Adrenal gland (tissue), 5 donors: ENCODE results near the gene FYB1.

Source experiments
- POLR2A ChIP-seq, 2 donors: fragments of 450-650 bp; IDR thresholded peaks; one replicate each; pipeline ENCODE4 v1.6.1; 2017; ENCODE audit warnings: antibody characterized with exemption in 2 of 2, mild to moderate bottlenecking in 2 of 2, moderate library complexity in 1 of 2
- TF ChIP-seq, protein P1 (sequence below), 6 experiments: fragments of 450-650 bp in 4 of 6; fragments of 200-600 bp in 2 of 6; sonication (generic) in 1 of 6; IDR thresholded peaks; 1 replicate in 5 of 6; 2 replicates in 1 of 6; pipeline versions ENCODE4 v1.5.1 to v1.8.0; 2016 to 2021; ENCODE audit warnings: antibody characterized with exemption in 6 of 6, mild to moderate bottlenecking in 2 of 6, moderate library complexity in 1 of 6
- donor health status: DM: no; HTN: no; CAD: no.

DNA sequence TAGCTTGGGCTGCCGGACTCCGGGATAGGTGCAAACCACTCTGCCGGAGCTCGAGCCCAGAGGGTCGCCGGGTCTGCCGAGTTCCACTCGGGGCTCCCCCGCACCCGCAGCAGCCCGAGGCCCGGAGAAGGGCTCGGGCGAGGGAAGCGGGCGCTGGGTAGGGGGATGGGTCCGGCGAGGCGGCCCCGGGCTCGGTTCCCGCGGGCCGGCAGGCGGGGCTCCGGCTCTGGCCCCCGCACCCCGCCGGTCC lies 145.7 kb downstream of the FYB1 start:
- TF ChIP-seq, protein P1, sequence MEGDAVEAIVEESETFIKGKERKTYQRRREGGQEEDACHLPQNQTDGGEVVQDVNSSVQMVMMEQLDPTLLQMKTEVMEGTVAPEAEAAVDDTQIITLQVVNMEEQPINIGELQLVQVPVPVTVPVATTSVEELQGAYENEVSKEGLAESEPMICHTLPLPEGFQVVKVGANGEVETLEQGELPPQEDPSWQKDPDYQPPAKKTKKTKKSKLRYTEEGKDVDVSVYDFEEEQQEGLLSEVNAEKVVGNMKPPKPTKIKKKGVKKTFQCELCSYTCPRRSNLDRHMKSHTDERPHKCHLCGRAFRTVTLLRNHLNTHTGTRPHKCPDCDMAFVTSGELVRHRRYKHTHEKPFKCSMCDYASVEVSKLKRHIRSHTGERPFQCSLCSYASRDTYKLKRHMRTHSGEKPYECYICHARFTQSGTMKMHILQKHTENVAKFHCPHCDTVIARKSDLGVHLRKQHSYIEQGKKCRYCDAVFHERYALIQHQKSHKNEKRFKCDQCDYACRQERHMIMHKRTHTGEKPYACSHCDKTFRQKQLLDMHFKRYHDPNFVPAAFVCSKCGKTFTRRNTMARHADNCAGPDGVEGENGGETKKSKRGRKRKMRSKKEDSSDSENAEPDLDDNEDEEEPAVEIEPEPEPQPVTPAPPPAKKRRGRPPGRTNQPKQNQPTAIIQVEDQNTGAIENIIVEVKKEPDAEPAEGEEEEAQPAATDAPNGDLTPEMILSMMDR (IDR thresholded peaks at IDR 0.05): no peak
- no peak for TF ChIP-seq POLR2A (IDR thresholded peaks at IDR 0.05)
